H1 (cell line): Measurements from ENCODE around the gene GIPR. TPM values are rescaled to one million over a fixed set of nuclear protein-coding genes. Genes with fewer than 3 reads are reported as not detected.
"Not testable (repeated sequence)": the region's sequence is repeated elsewhere in the genome, so short reads cannot be mapped to it uniquely, and the experiment has no call there.

Experiments used
- CTCF ChIA-PET: fragments of 300-600 bp; sonication (Branson Sonifier 250); formaldehyde crosslinking; loops from one replicate; lab custom pipeline; 2021; ENCODE audit not compliant: partially characterized antibody; lab: Charles Lee
- POLR2A ChIA-PET: fragments of 300-600 bp; sonication (Branson Sonifier 250); formaldehyde crosslinking; loops from one replicate; lab custom pipeline; 2021; ENCODE audit warnings: inconsistent platforms; ENCODE audit not compliant: partially characterized antibody; lab: Charles Lee
- DNase-seq, 2 experiments: peaks; one replicate each; pipeline versions ENCODE4 v3.0.0 to v3.0.0-alpha.2; 2010 to 2022; ENCODE audit warnings: low spot score in 2 of 2, low read depth in 1 of 2, mixed read lengths in 1 of 2
- FAIRE-seq: peaks from 2 replicates; lab custom pipeline; 2011; peaks lifted over from hg19 to GRCh38; lab: Jason Lieb, UNC
- H2AFZ ChIP-seq: 2 replicates; pipeline ENCODE4 v1.8.1; 2012; ENCODE audit warnings: low read length, inconsistent platforms
- H2AK5ac ChIP-seq: 2 replicates; pipeline ENCODE4 v1.6.1; 2013; ENCODE audit warnings: low read depth, low read length
- H2BK120ac ChIP-seq: replicated peaks from 2 replicates; pipeline ENCODE3; 2013; ENCODE audit warnings: low read depth, low read length, inconsistent platforms
- H2BK12ac ChIP-seq: 2 replicates; pipeline ENCODE4 v1.6.1; 2013; ENCODE audit warnings: low read depth, low read length
- H2BK15ac ChIP-seq: 2 replicates; pipeline ENCODE4 v1.6.1; 2013; ENCODE audit warnings: low read length
- H2BK20ac ChIP-seq: 2 replicates; pipeline ENCODE4 v1.6.1; 2013; ENCODE audit warnings: low read length
- H2BK5ac ChIP-seq: 2 replicates; pipeline ENCODE4 v1.6.1; 2013; ENCODE audit warnings: low read depth, low read length
- H3K14ac ChIP-seq: 2 replicates; pipeline ENCODE4 v1.6.1; 2013; ENCODE audit warnings: inconsistent platforms; ENCODE audit not compliant: insufficient read length
- H3K18ac ChIP-seq: 2 replicates; pipeline ENCODE4 v1.6.1; 2013; ENCODE audit warnings: low read length; ENCODE audit errors: extremely low read depth
- H3K23ac ChIP-seq: 2 replicates; pipeline ENCODE4 v1.6.1; 2013; ENCODE audit warnings: inconsistent platforms; ENCODE audit not compliant: insufficient read length
- H3K23me2 ChIP-seq: 2 replicates; pipeline ENCODE4 v1.6.1; 2013; ENCODE audit warnings: low read depth, low read length
- H3K27ac ChIP-seq: 2 replicates; pipeline ENCODE4 v1.6.1; 2011; ENCODE audit warnings: low read depth, low read length, inconsistent platforms
- H3K27me3 ChIP-seq, 4 experiments: replicated peaks in 1 of 4; 1 replicate in 1 of 4; 2 replicates in 3 of 4; pipeline versions ENCODE4 v1.6.1 to v1.8.1; 2011 to 2013; ENCODE audit warnings: low read length in 3 of 4, mild to moderate bottlenecking in 3 of 4, inconsistent platforms in 2 of 4, mixed read lengths in 2 of 4, moderate library complexity in 1 of 4; ENCODE audit not compliant: control insufficient read depth in 3 of 4, insufficient read depth in 3 of 4; ENCODE audit errors: extremely low read depth in 1 of 4
- H3K36me3 ChIP-seq, 4 experiments: 2 replicates each; pipeline versions ENCODE4 v1.6.1 to v1.8.1; 2011 to 2013; ENCODE audit warnings: mild to moderate bottlenecking in 4 of 4, low read length in 3 of 4, moderate library complexity in 2 of 4, control low read depth in 1 of 4, inconsistent platforms in 1 of 4; ENCODE audit not compliant: insufficient read depth in 4 of 4, control insufficient read depth in 2 of 4
- H3K4ac ChIP-seq: replicated peaks from 2 replicates; pipeline ENCODE3; 2013; ENCODE audit warnings: low read length, low read depth, mixed read lengths, inconsistent platforms; ENCODE audit not compliant: insufficient read length
- H3K4me1 ChIP-seq, 4 experiments: replicated peaks in 1 of 4; 1 replicate in 1 of 4; 2 replicates in 3 of 4; pipeline versions ENCODE4 v1.6.1 to v1.8.1; 2011 to 2013; ENCODE audit warnings: low read length in 3 of 4, inconsistent platforms in 2 of 4, mixed read lengths in 1 of 4; ENCODE audit not compliant: insufficient read depth in 4 of 4, control insufficient read depth in 3 of 4
- H3K4me2 ChIP-seq, 2 experiments: 2 replicates each; pipeline versions ENCODE4 v1.6.1 to v1.8.1; 2011 to 2013; ENCODE audit warnings: low read depth in 2 of 2, low read length in 2 of 2, control low read depth in 1 of 2, inconsistent platforms in 1 of 2, mild to moderate bottlenecking in 1 of 2; ENCODE audit not compliant: insufficient read depth in 1 of 2
- H3K4me3 ChIP-seq, 4 experiments: fragments of 200-600, 300-600 bp in 1 of 4; sonication (generic), shearing (Covaris generic), sonication (Bioruptor Twin) in 1 of 4; 2 replicates each; pipeline versions ENCODE4 v1.5.1 to v1.8.1; 2011 to 2016; ENCODE audit warnings: low read length in 4 of 4, low read depth in 3 of 4, control low read depth in 2 of 4, inconsistent platforms in 2 of 4, mild to moderate bottlenecking in 2 of 4, mixed read lengths in 1 of 4, moderate library complexity in 1 of 4; ENCODE audit not compliant: insufficient read depth in 2 of 4; ENCODE audit errors: extremely low read depth in 1 of 4
- H3K56ac ChIP-seq: replicated peaks from 2 replicates; pipeline ENCODE3; 2013; ENCODE audit warnings: low read depth, mild to moderate bottlenecking, mixed read lengths, low read length, inconsistent platforms; ENCODE audit not compliant: insufficient read length
- H3K79me1 ChIP-seq: 2 replicates; pipeline ENCODE4 v1.6.1; 2013; ENCODE audit warnings: low read depth, low read length, control low read depth
- H3K79me2 ChIP-seq, 2 experiments: 2 replicates each; pipeline versions ENCODE4 v1.6.1 to v1.8.1; 2012 to 2013; ENCODE audit warnings: low read length in 2 of 2, mild to moderate bottlenecking in 2 of 2, inconsistent platforms in 1 of 2; ENCODE audit not compliant: insufficient read depth in 2 of 2, control insufficient read depth in 1 of 2
- H3K9ac ChIP-seq, 4 experiments: replicated peaks in 1 of 4; 1 replicate in 1 of 4; 2 replicates in 3 of 4; pipeline versions ENCODE4 v1.6.1 to v1.8.1; 2011 to 2013; ENCODE audit warnings: low read depth in 3 of 4, low read length in 3 of 4, control low read depth in 2 of 4, mild to moderate bottlenecking in 2 of 4, moderate library complexity in 2 of 4, inconsistent platforms in 1 of 4; ENCODE audit errors: extremely low read depth in 1 of 4
- H3K9me3 ChIP-seq, 2 experiments: 2 replicates each; pipeline versions ENCODE4 v1.6.1 to v1.8.1; 2012 to 2013; ENCODE audit warnings: mild to moderate bottlenecking in 2 of 2, moderate library complexity in 2 of 2, control low read depth in 1 of 2, inconsistent platforms in 1 of 2, low read depth in 1 of 2, low read length in 1 of 2, mixed read lengths in 1 of 2; ENCODE audit not compliant: insufficient read depth in 2 of 2
- H4K20me1 ChIP-seq, 2 experiments: replicated peaks in 1 of 2; 2 replicates each; pipeline versions ENCODE3 to v1.8.1; 2011 to 2013; ENCODE audit warnings: inconsistent platforms in 2 of 2, low read length in 2 of 2, mild to moderate bottlenecking in 1 of 2; ENCODE audit not compliant: insufficient read depth in 2 of 2, control insufficient read depth in 1 of 2
- H4K5ac ChIP-seq: 2 replicates; pipeline ENCODE4 v1.6.1; 2013; ENCODE audit warnings: low read length, low read depth, mixed read lengths, inconsistent platforms; ENCODE audit not compliant: insufficient read length
- H4K8ac ChIP-seq: 2 replicates; pipeline ENCODE4 v1.8.0; 2013; ENCODE audit warnings: mild to moderate bottlenecking, moderate library complexity, low read length, inconsistent platforms; ENCODE audit not compliant: insufficient read depth; ENCODE audit errors: extremely low read depth
- H4K91ac ChIP-seq: replicated peaks from 2 replicates; pipeline ENCODE3; 2013; ENCODE audit warnings: low read length, mixed read lengths, inconsistent platforms; ENCODE audit not compliant: insufficient read length
- WGBS, 2 experiments: shearing (Covaris generic) in 1 of 2; methylation state at CpG; one replicate each; pipeline versions ENCODE4 v1.1.6 to v1.1.7; 2013 to 2015; ENCODE audit warnings: low lambda C conversion rate in 2 of 2, mixed read lengths in 2 of 2, inconsistent platforms in 1 of 2, low coverage in 1 of 2, missing lambda C conversion rate in 1 of 2; ENCODE audit not compliant: insufficient replicate concordance in 2 of 2, insufficient coverage in 1 of 2, insufficient read length in 1 of 2; ENCODE audit errors: extremely low coverage in 1 of 2, missing lambda C conversion rate in 1 of 2; 5-methylcytosine and 5-hydroxymethylcytosine counted together
- polyA plus RNA-seq, 7 experiments: library from polyadenylated mRNA; depleted of rRNA in 3 of 7; stranded (reverse) in 5 of 7; unstranded in 2 of 7; fragments of >200 nt in 5 of 7; fragments of 200-250 nt in 2 of 7; gene quantifications; 1 replicate in 5 of 7; 2 replicates in 1 of 7; 4 replicates in 1 of 7; pipeline versions ENCODE4 v1.2.1 to v1.2.3, GENCODE V29; 2011 to 2013; ENCODE audit warnings: missing spikeins in 2 of 7, mixed read lengths in 2 of 7
- total RNA-seq: library from RNA; stranded (reverse); fragmentation: NEBNext Ultra II Directional; extraction: Animal tissue kit (Norgen Biotek cat#: 25700); gene quantifications from 2 replicates; pipeline ENCODE4 v1.2.1, GENCODE V29; 2021

Gene GIPR
- total and polyA plus RNA-seq, 2 of the 8 experiments (the other 6 are each of a cell fraction or from before 2014, with no cell fraction given) = 0.42 to 1.3 TPM

- not testable (repeated sequence) for H3K4me1 ChIP-seq, H2BK120ac ChIP-seq, H3K56ac ChIP-seq, DNase-seq, H3K4me2 ChIP-seq, H3K4ac ChIP-seq, H2BK5ac ChIP-seq, H3K27me3 ChIP-seq, H3K79me2 ChIP-seq, H3K27ac ChIP-seq, H3K9ac ChIP-seq, H2BK12ac ChIP-seq, H4K8ac ChIP-seq, H2BK15ac ChIP-seq, H3K23me2 ChIP-seq, H2AFZ ChIP-seq, H4K91ac ChIP-seq, FAIRE-seq, H2BK20ac ChIP-seq, H4K5ac ChIP-seq, H3K18ac ChIP-seq, H4K20me1 ChIP-seq, H3K23ac ChIP-seq, H3K14ac ChIP-seq, H3K9me3 ChIP-seq, H2AK5ac ChIP-seq, H3K79me1 ChIP-seq, H3K4me3 ChIP-seq
- WGBS, 2 experiments = 88% methylated on average over 8 of the region's 11 CpGs; no CpG with 5 or more reads in 1 of the 2 experiments
- peaks cover 11 to 48% (median 30%) of the 10 kb centered on the region in 4 experiments for H3K36me3 ChIP-seq
- CTCF ChIA-PET = interaction anchor here (0.5 to 9.6 kb wide), 3 partner anchors 6 to 39 kb away, joined by 3 to 98 read pairs (median 3); partner anchors contain the start of genes QPCTL and SNRPD2
- POLR2A ChIA-PET = interaction anchor here (0.7 to 3.0 kb wide), 3 partner anchors 84 to 794 kb away, joined by 3 to 7 read pairs (median 3); partner anchors contain the start of genes DMPK, SIX5 and TOMM40
Observed at GRCh38 chr19:45685045-45685444, 17.0 kb downstream of the GIPR start.
